ENCODE results near the gene PPP2R5C. TPM values are rescaled to one million over a fixed set of nuclear protein-coding genes. Genes with fewer than 3 reads are reported as not detected.

PPP2R5C gene
- total RNA-seq, 2 experiments from 2014 or later, result 252 to 268 TPM

DNA sequence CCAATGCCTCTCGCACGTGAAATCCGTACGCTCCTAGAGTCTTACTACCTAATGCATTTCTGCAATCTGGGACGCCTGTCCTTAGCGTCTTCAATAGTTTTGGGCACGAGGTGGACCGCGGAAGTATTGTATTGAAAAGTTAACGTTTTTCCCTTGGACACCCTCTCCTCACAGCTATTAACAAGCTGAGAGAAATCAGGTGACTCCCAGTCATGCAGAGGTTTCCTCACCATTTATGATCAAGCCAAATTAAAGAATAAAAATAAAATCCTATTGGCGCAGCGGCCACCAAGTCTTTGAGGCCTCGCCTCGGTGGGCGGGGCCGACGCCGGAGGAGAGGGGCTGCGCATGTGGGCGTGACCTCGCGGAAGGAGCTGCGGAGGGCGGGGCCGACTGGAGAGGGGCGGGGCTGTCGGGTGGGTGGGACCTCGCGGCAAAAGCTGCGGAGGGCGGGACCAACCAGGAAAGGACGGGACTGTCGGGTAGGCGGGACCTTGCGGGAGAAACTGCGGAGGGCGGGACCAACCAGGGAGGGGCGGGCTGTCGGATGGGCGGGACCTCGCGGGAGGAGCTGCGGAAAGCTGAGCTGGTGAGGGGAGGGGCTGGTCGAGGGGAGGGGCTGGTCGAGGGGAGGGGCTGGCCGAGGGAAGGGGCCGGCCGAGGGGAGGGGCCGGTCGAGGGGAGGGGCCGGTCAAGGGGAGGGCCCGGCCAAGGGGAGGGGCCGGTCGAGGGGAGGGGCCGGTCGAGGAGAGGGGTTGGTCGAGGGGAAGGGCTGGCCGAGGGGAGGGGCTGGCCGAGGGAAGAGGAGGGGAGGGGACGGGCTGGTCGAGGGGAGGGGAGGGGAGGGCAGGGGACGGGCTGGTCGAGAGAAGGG lies 1.1 kb upstream of the PPP2R5C start:
- DNase-seq, result peak; percentile 99
- intact Hi-C loops (cut with micrococcal nuclease), result loop anchor here (1.0 to 10.0 kb wide), 11 partner anchors 29 to 1572 kb away; partner anchors contain the start of genes EIF5, HSP90AA1, YY1 and ZNF839
- POLR2A ChIA-PET, result interaction anchor here (0.6 to 2.7 kb wide), 9 partner anchors 26 to 324 kb away, joined by 3 to 13 read pairs (median 4); no protein-coding TSS in a partner anchor
- H3K27me3 Mint-ChIP-seq, result no peaks in the 10 kb centered on the region
- H3K27ac Mint-ChIP-seq, result peak overlapping the region; percentile 64
- peak overlapping the region; percentile 66 for H3K4me3 Mint-ChIP-seq
- H3K4me1 Mint-ChIP-seq (ENCODE audit: low read depth), result peaks cover 39% of the 10 kb centered on the region
- H3K36me3 Mint-ChIP-seq, result peaks cover 11% of the 10 kb centered on the region
- H3K9me3 Mint-ChIP-seq, result no peaks in the 10 kb centered on the region
- CTCF ChIA-PET, result interaction anchor here (0.7 to 3.4 kb wide), 7 partner anchors 8 to 302 kb away, joined by 3 to 36 read pairs (median 3); no protein-coding TSS in a partner anchor

DNA sequence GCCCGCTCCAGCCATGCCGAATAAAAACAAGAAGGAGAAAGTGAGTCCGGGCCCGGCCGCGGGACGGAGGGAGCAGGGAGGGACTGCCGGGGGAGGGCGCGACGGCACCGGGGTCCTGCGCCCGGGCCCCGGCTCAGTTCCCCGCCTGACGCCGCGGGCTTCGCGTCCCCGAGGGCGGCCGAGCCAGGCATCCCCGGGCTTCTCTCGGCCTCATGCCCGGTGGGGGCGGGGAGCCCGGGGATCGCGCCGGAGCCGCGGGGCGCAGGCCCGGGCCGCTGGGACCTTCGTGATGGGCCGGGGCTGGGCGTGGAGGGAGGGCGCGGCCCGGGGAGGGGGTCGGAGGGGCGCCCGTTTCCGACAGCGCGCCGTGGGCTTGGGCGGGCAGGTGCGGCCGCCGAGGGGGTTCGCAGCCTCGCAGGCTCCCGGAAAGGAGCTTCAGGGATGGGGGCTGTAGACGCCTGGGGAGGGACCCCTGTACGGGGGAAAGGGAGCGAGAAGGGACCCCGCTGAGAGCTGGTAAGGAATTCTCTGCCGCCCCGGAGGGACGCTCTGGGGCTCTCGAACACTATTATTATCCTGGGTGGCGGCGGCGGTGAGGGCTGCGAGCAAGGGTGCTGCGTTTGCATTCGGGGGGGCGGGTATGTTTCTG lies 496 bp downstream of the PPP2R5C start:
- Mint-ChIP-seq H3K27me3 (no peaks in the 10 kb centered on the region), H3K9me3 (no peaks in the 10 kb centered on the region), H3K36me3 (peaks cover 25% of the 10 kb centered on the region), H3K4me1 (ENCODE audit: low read depth) (peaks cover 49% of the 10 kb centered on the region), H3K27ac (peak overlapping the region; percentile 75), H3K4me3 (peak overlapping the region; percentile 87)
- ChIA-PET CTCF (interaction anchor here (0.8 to 4.2 kb wide), 5 partner anchors 8 to 83 kb away, joined by 4 to 29 read pairs (median 6); no protein-coding TSS in a partner anchor), POLR2A (interaction anchor here (0.6 to 2.7 kb wide), 6 partner anchors 9 to 186 kb away, joined by 3 to 11 read pairs (median 6); no protein-coding TSS in a partner anchor)
- DNase-seq, result peak; percentile 57
- intact Hi-C loops (cut with micrococcal nuclease), result loop anchor here (2.0 to 10.0 kb wide), 7 partner anchors 39 to 1570 kb away; partner anchors contain the start of genes EIF5, HSP90AA1, YY1 and ZNF839

DNA sequence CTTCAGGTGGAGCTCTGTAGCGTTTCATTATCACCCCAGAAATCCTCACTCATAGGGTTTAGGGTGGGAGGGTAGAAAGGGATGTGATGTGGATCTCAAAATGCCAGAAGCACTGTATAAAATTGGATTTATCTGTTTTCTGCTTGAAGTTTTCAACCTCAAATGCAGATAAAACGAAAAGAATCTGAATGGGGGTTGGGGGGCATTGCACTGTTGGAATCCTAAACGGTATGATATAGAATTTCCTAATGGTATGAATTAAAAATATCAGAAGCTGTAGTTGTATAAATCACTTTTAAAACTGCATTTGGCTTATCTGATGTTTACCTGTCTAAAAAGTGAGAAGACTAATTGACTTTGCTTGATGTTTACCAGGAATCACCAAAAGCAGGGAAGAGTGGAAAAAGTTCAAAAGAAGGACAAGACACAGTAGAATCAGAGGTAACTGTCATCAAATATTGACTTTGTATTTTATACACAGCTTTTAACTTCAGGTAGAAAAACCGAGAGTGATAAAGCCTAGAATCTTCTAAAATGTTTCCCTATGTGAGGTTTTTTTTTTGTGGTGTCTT lies 1.1 kb downstream of the PPP2R5C start:
- H3K4me3 Mint-ChIP-seq, result peak overlapping the region; percentile 87
- no peak for DNase-seq
- no peaks in the 10 kb centered on the region for H3K9me3 Mint-ChIP-seq
- intact Hi-C loops (cut with micrococcal nuclease), result loop anchor here (5.0 to 10.0 kb wide), 4 partner anchors 112 to 1570 kb away; partner anchors contain the start of genes EIF5, YY1 and ZNF839
- H3K27me3 Mint-ChIP-seq, result no peaks in the 10 kb centered on the region
- H3K27ac Mint-ChIP-seq, result peak overlapping the region; percentile 75
- peaks cover 49% of the 10 kb centered on the region for H3K4me1 Mint-ChIP-seq (ENCODE audit: low read depth)
- CTCF ChIA-PET, result interaction anchor here (0.7 to 4.2 kb wide), 6 partner anchors 8 to 177 kb away, joined by 4 to 29 read pairs (median 6); no protein-coding TSS in a partner anchor
- POLR2A ChIA-PET, result interaction anchor here (0.6 to 2.7 kb wide), 6 partner anchors 8 to 186 kb away, joined by 3 to 11 read pairs (median 6); no protein-coding TSS in a partner anchor
- H3K36me3 Mint-ChIP-seq, result peaks cover 29% of the 10 kb centered on the region

DNA sequence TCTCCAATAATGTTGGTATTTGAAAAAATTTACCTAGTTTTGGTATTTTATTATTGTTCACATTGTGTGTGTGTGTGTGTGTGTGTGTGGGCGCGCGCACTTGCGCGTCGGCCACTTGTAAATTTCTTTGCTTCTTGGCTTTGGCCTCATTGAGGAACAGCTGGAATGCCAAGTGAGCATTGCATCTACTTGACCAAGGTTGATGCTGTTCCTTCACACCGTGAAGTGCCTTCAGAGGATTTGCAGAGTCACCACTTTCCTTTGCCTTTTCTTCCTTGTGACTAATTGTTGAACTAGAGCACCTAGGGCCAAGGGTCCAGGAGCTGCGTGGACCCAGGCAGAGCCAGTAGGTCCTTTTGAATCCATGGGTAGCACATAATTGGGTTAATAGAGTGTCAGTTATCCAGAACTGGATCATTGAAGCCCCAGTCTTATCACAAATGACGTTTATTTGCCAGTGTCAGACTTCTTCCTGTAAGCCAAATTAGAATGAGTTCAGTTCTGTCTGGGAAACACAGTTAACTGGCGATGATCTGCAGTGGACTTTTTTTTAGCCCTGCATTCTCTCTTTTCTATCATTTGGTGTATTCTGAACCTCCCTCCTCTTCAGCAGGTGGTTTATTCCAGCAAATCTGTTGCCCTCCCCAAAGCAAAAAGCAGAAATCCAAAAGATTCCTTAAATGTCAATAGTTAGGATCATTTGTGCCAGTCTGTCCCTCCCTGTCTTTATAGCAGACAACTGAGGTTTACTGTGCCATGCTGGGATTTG lies 2.6 kb downstream of the PPP2R5C start:
- Mint-ChIP-seq H3K27ac (peak overlapping the region; percentile 75), H3K9me3 (no peaks in the 10 kb centered on the region), H3K27me3 (no peaks in the 10 kb centered on the region), H3K4me3 (peak overlapping the region; percentile 55), H3K36me3 (peaks cover 35% of the 10 kb centered on the region), H3K4me1 (ENCODE audit: low read depth) (peaks cover 46% of the 10 kb centered on the region)
- intact Hi-C loops (cut with micrococcal nuclease), result loop anchor here (5.0 to 10.0 kb wide), 4 partner anchors 111 to 1568 kb away; partner anchors contain the start of genes EIF5, YY1 and ZNF839
- POLR2A ChIA-PET, result interaction anchor here (1.0 to 1.9 kb wide), 3 partner anchors 33 to 57 kb away, joined by 4 to 5 read pairs (median 4); no protein-coding TSS in a partner anchor
- DNase-seq, result no peak
- CTCF ChIA-PET, result interaction anchor here (0.6 to 4.2 kb wide), 5 partner anchors 33 to 115 kb away, joined by 3 to 29 read pairs (median 3); no protein-coding TSS in a partner anchor

DNA sequence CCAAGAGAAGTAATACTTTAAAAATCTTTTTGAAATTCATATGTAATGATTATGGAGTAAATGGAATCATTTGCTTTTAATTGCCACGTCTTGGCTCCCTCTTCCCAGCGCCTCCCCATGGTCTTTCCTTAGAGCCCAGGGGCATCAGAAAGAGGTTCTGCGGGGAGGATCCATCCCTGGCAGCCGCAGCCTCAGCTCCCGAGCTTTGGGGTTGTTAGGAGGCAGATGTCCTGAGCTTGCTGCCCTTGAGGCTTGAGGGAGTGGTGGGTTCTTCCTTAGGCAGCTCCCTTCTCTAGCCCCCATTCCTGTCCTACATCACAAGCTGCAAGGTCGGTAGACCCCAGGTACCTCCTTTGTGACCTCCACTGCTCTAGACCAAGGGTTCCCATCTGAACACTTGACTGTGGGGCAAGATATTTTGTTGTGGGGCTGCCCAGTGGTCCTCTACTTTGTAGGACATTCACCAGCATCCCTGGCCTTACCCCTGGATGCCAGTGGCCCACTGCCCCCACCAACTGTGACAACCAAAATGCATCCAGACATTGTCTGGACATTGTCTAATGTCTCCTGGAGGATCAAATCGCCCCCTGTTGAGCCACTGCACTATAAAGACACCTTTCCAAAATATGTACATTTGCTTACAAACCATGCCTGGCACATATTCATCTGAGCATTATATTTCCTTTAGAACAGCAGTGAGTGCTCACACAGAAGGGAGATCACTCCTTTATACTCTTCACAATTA lies 6.3 kb downstream of the PPP2R5C start:
- H3K4me3 Mint-ChIP-seq, result no peak overlapping the region

DNA sequence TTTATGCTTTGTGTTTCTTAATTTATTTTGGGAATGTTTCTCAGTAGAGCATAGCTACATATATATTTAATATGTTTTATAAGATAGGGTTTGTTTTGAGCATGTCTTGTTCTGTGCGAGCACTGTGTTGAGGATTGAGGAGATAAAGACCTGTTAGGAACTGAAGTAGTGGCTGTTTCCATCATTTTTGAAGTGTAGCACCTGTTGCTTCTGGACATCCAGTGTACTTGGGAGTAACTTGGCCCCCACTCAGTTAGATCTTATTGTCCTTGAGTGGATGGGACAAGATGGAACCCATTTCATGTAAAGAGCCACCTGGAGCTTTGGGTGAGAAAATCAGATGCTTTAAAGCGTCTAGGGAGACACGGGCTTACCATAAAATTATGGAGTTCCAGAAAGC lies 8.7 kb downstream of the PPP2R5C start:
- POLR2A ChIA-PET, result interaction anchor here (0.9 to 2.1 kb wide), 3 partner anchors 45 to 75 kb away, joined by 3 to 12 read pairs (median 7); no protein-coding TSS in a partner anchor
- Mint-ChIP-seq H3K4me3 (no peak overlapping the region), H3K36me3 (peaks cover 29% of the 10 kb centered on the region), H3K27me3 (no peaks in the 10 kb centered on the region), H3K27ac (no peak overlapping the region), H3K9me3 (no peaks in the 10 kb centered on the region), H3K4me1 (ENCODE audit: low read depth) (peaks cover 26% of the 10 kb centered on the region)
- no peak for DNase-seq
- intact Hi-C loops (cut with micrococcal nuclease), result loop anchor here (2.0 kb wide), 1 partner anchor 191 kb away; no protein-coding TSS in a partner anchor
- CTCF ChIA-PET, result interaction anchor here (0.6 to 3.9 kb wide), 42 partner anchors 8 to 1036 kb away, joined by 3 to 82 read pairs (median 8); no protein-coding TSS in a partner anchor

More for the DNA sequence above, 6.3 kb downstream of the PPP2R5C start:
- Mint-ChIP-seq H3K36me3 (peaks cover 37% of the 10 kb centered on the region), H3K27ac (no peak overlapping the region), H3K9me3 (no peaks in the 10 kb centered on the region), H3K4me1 (ENCODE audit: low read depth) (peaks cover 37% of the 10 kb centered on the region), H3K27me3 (no peaks in the 10 kb centered on the region)
- CTCF ChIA-PET, result interaction anchor here (1.2 to 3.8 kb wide), 4 partner anchors 11 to 61 kb away, joined by 3 to 35 read pairs (median 5); no protein-coding TSS in a partner anchor
- POLR2A ChIA-PET, result interaction anchor here (0.7 kb wide), 1 partner anchor 131 kb away, joined by 3 read pairs; no protein-coding TSS in a partner anchor
- intact Hi-C loops (cut with micrococcal nuclease), result loop anchor here (10.0 kb wide), 1 partner anchor 107 kb away; no protein-coding TSS in a partner anchor
- DNase-seq, result no peak

DNA sequence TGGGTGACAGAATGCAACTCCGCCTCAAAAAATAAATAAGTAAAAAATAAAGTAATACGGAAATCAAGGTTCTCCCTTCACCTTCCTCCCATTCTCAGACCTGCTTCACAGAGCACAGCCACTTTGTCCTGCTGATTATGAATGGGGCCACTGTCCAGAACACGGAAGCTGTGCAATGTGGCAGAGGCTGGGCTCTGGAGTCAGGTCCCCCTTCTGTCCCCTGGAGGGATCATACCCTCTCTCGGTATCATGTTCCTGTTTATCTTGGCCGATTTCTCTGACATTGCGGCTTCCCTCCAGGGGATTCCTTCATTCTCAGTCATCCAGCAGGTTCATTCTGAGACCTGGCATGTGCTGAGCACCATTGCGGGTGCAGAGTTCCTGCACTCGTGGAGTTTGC lies 11.3 kb downstream of the PPP2R5C start:
- peaks cover 17% of the 10 kb centered on the region for H3K36me3 Mint-ChIP-seq
- H3K9me3 Mint-ChIP-seq, result no peaks in the 10 kb centered on the region
- H3K27ac Mint-ChIP-seq, result no peak overlapping the region
- DNase-seq, result no peak
- ChIA-PET CTCF (no interaction called here), POLR2A (no interaction called here)
- no peak overlapping the region for H3K4me3 Mint-ChIP-seq
- H3K27me3 Mint-ChIP-seq, result no peaks in the 10 kb centered on the region
- intact Hi-C loops (cut with micrococcal nuclease), result no loop called here
- peaks cover 21% of the 10 kb centered on the region for H3K4me1 Mint-ChIP-seq (ENCODE audit: low read depth)

DNA sequence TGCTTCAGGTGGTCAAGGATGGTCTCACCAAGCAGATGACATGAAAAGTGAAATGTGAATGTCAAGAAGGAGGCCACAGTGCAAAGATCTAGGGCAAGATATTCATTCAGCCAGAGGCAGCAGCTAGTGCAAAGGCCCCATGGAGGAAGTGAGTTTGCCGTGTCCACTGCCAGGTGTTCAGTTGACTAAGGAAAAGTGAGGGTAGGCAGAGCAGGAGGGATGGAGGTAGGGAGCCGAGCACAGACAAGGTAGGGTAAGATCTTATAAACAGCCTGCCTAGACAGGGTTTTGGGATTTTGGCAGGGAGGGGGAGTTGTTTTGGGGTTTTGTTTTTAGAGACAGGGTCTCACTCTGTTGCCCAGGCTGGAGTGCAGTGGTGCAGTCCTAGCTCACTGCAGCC lies 11.9 kb downstream of the PPP2R5C start:
- peaks cover 14% of the 10 kb centered on the region for H3K36me3 Mint-ChIP-seq
- H3K4me1 Mint-ChIP-seq (ENCODE audit: low read depth), result peaks cover 23% of the 10 kb centered on the region
- no peak overlapping the region for H3K27ac Mint-ChIP-seq
- intact Hi-C loops (cut with micrococcal nuclease), result no loop called here
- POLR2A ChIA-PET, result no interaction called here
- CTCF ChIA-PET, result interaction anchor here (1.5 kb wide), 1 partner anchor 66 kb away, joined by 6 read pairs; no protein-coding TSS in a partner anchor
- H3K27me3 Mint-ChIP-seq, result no peaks in the 10 kb centered on the region
- no peak overlapping the region for H3K4me3 Mint-ChIP-seq
- no peak for DNase-seq
- H3K9me3 Mint-ChIP-seq, result no peaks in the 10 kb centered on the region

DNA sequence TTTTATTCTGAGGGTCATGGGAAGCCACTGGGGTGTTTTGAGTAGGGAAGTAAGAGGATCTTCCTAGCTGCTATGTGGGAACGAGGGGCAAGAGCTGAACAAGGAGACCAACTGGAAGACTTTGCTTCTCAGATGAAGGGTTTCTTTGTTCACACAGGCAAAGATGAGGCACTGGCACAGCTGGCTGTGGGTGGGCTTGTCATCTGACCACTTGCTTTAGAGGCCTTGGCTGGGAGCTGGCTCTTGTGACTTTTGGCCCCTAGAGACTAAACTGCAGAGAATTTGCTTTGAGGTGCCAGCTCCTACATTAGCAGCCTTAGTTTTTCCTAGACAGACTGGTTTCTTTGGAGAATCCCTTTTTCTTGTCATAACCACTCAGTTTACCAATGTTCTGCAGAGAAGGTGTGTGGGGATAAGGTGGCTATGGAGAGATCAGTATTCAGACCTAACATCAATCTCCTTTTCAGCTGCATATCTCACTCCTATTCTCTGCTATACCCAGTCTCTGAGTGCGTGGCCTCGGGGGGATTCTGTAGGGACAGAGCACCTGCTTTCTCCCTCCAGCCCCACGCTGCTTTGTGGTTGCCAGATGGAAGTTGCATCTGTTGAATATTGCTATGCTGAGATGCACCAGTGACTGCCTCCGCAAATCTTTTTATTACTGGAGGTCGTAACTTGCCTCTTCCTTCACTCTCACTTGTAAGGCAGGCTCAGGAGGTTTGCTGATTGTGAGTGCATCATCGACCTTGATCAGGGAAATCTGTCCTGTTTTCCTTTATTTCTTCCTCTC lies 12.7 kb downstream of the PPP2R5C start:
- no peaks in the 10 kb centered on the region for H3K27me3 Mint-ChIP-seq
- H3K36me3 Mint-ChIP-seq, result peaks cover 15% of the 10 kb centered on the region
- intact Hi-C loops (cut with micrococcal nuclease), result no loop called here
- H3K4me1 Mint-ChIP-seq (ENCODE audit: low read depth), result peaks cover 25% of the 10 kb centered on the region
- no peak overlapping the region for H3K27ac Mint-ChIP-seq
- ChIA-PET POLR2A (no interaction called here), CTCF (interaction anchor here (0.6 to 1.5 kb wide), 2 partner anchors 67 to 479 kb away, joined by 3 to 6 read pairs; no protein-coding TSS in a partner anchor)
- H3K9me3 Mint-ChIP-seq, result no peaks in the 10 kb centered on the region
- H3K4me3 Mint-ChIP-seq, result no peak overlapping the region
- DNase-seq, result no peak
